GM12878 (cell line): ENCODE measurements around the gene AIFM3. TPM values are rescaled to one million over a fixed set of nuclear protein-coding genes. Genes with fewer than 3 reads are reported as not detected.
"Not testable (repeated sequence)": the region's sequence is repeated elsewhere in the genome, so short reads cannot be mapped to it uniquely, and the experiment has no call there.

Source experiments
- ATAC-seq: fragments of 200-7000 bp; cut with Tn5 transposase; 3 replicates; pipeline ENCODE4 v1.9.1; 2020; ENCODE audit warnings: mild to moderate bottlenecking, moderate library complexity
- BruUV-seq: library from RNA; stranded (reverse); fragments of 400-500 nt; replicated peaks from 2 replicates; lab custom pipeline; 2021; lab: Mats Ljungman, UMichigan
- CTCF ChIA-PET: fragments of 300-600 bp; sonication (Branson Sonifier 250); formaldehyde crosslinking; extraction: SDS; loops from one replicate; lab custom pipeline; 2021; ENCODE audit warnings: inconsistent platforms; lab: Yijun Ruan, JAX
- POLR2A ChIA-PET: fragments of 350-600 bp; formaldehyde crosslinking; extraction: SDS; loops from one replicate; lab custom pipeline; 2021; ENCODE audit warnings: inconsistent platforms; lab: Charles Lee
- RAD21 ChIA-PET: fragments of 300-600 bp; sonication (Branson Sonifier 250); formaldehyde crosslinking; loops from one replicate; lab custom pipeline; 2023; ENCODE audit warnings: antibody characterized with exemption; ENCODE audit not compliant: unreplicated experiment; lab: Charles Lee
- SMC1A ChIA-PET: fragments of 300-600 bp; sonication (Branson Sonifier 250); formaldehyde crosslinking; loops from one replicate; lab custom pipeline; 2023; ENCODE audit not compliant: unreplicated experiment, uncharacterized antibody; lab: Charles Lee
- DNase-seq: peaks from one replicate; pipeline ENCODE4 v3.0.0-alpha.2; 2011; ENCODE audit warnings: low read depth, low spot score
- FAIRE-seq: peaks from 3 replicates; lab custom pipeline; 2011; peaks lifted over from hg19 to GRCh38; lab: Jason Lieb, UNC
- H2AFZ ChIP-seq: 2 replicates; pipeline ENCODE4 v1.6.0; 2011; ENCODE audit warnings: low read depth, low read length, control low read depth; ENCODE audit not compliant: control insufficient read depth
- H3K27ac ChIP-seq: 2 replicates; pipeline ENCODE4 v1.5.1; 2011; ENCODE audit warnings: control low read depth; ENCODE audit not compliant: control insufficient read depth, insufficient read depth
- H3K27me3 ChIP-seq, 2 experiments: replicated peaks in 1 of 2; 2 replicates each; pipeline versions ENCODE4 v1.6.0 to v1.6.1; 2011; ENCODE audit warnings: low read length in 1 of 2; ENCODE audit not compliant: control insufficient read depth in 2 of 2, insufficient read depth in 2 of 2
- H3K36me3 ChIP-seq, 2 experiments: 2 replicates each; pipeline ENCODE4 v1.5.1; 2011; ENCODE audit warnings: low read length in 1 of 2; ENCODE audit not compliant: control insufficient read depth in 2 of 2, insufficient read depth in 2 of 2
- H3K4me1 ChIP-seq: 2 replicates; pipeline ENCODE4 v1.6.1; 2011; ENCODE audit warnings: mild to moderate bottlenecking, low read length, moderate library complexity, mixed read lengths; ENCODE audit not compliant: control insufficient read depth, insufficient read depth
- H3K4me2 ChIP-seq: 2 replicates; pipeline ENCODE4 v1.6.0; 2011; ENCODE audit warnings: control low read depth; ENCODE audit not compliant: control insufficient read depth, insufficient read depth
- H3K4me3 ChIP-seq: fragments of 200-600 bp; sonication (generic); 2 replicates; pipeline ENCODE4 v1.5.1; 2016
- H3K79me2 ChIP-seq: 2 replicates; pipeline ENCODE4 v1.6.0; 2011; ENCODE audit warnings: low read length; ENCODE audit not compliant: control insufficient read depth, insufficient read depth
- H3K9ac ChIP-seq: 2 replicates; pipeline ENCODE4 v1.8.0; 2011; ENCODE audit warnings: low read length, control low read depth, mixed read lengths; ENCODE audit not compliant: control insufficient read depth, insufficient read depth
- H3K9me3 ChIP-seq: replicated peaks from 3 replicates; pipeline ENCODE4 v1.5.1; 2011; ENCODE audit warnings: mild to moderate bottlenecking, low read length; ENCODE audit not compliant: control insufficient read depth, insufficient read depth
- H4K20me1 ChIP-seq: 2 replicates; pipeline ENCODE4 v1.6.0; 2011; ENCODE audit not compliant: control insufficient read depth, insufficient read depth
- CEBPB ChIP-seq, 2 experiments: fragments of 150-350 bp in 1 of 2; IDR thresholded peaks; 2 replicates each; pipeline ENCODE4 v1.6.1; 2012 to 2014; ENCODE audit warnings: low read depth in 2 of 2, low read length in 2 of 2, borderline replicate concordance in 1 of 2, inconsistent platforms in 1 of 2
- RUNX3 ChIP-seq: IDR thresholded peaks from 2 replicates; pipeline ENCODE4 v1.6.1; 2012; ENCODE audit warnings: low read length, inconsistent platforms
- WGBS: methylation state at CpG from one replicate; pipeline ENCODE4 v1.1.6; 2016; ENCODE audit warnings: low lambda C conversion rate; ENCODE audit not compliant: insufficient replicate concordance, insufficient coverage; ENCODE audit errors: missing lambda C conversion rate; 5-methylcytosine and 5-hydroxymethylcytosine counted together
- in situ Hi-C: fragments of 300-500 bp; cut with MboI; formaldehyde crosslinking; loops from 9 replicates; pipeline ENCODE4 v1.14.3; 2018; ENCODE audit warnings: mixed read lengths
- intact Hi-C: fragments of 100-400 bp; cut with micrococcal nuclease; formaldehyde crosslinking; loops from one replicate; pipeline ENCODE4 v1.14.2; 2022; ENCODE audit not compliant: unreplicated experiment
- polyA plus RNA-seq, 11 experiments: library from polyadenylated mRNA; depleted of rRNA in 4 of 11; unstranded in 6 of 11; stranded (reverse) in 5 of 11; fragments of >200 nt; fragmentation: Nextera tagmentation in 4 of 11; fragmentation: Illumina TruSeq in 1 of 11; extraction: Ambion mirVana in 4 of 11; extraction: Trizol in 1 of 11; gene quantifications; 1 replicate in 1 of 11; 2 replicates in 10 of 11; pipeline versions ENCODE4 v1.2.1 to v1.2.3, GENCODE V29; 2011 to 2016; ENCODE audit warnings: inconsistent platforms in 2 of 11, missing spikeins in 2 of 11, low read depth in 1 of 11
- total RNA-seq, 4 experiments: library from RNA; depleted of rRNA in 3 of 4; stranded (reverse); fragments of >200 nt in 3 of 4; fragmentation: Illumina TruSeq in 1 of 4; extraction: Trizol in 1 of 4; gene quantifications; 2 replicates each; pipeline versions ENCODE4 v1.2.1 to v1.2.3, GENCODE V29; 2013 to 2021

AIFM3 gene
- total and polyA plus RNA-seq, 10 of the 15 experiments (the other 5 are each of a cell fraction or from before 2014, with no cell fraction given): 0.06 to 0.34 (median 0.21) TPM; not detected in 6

DNA sequence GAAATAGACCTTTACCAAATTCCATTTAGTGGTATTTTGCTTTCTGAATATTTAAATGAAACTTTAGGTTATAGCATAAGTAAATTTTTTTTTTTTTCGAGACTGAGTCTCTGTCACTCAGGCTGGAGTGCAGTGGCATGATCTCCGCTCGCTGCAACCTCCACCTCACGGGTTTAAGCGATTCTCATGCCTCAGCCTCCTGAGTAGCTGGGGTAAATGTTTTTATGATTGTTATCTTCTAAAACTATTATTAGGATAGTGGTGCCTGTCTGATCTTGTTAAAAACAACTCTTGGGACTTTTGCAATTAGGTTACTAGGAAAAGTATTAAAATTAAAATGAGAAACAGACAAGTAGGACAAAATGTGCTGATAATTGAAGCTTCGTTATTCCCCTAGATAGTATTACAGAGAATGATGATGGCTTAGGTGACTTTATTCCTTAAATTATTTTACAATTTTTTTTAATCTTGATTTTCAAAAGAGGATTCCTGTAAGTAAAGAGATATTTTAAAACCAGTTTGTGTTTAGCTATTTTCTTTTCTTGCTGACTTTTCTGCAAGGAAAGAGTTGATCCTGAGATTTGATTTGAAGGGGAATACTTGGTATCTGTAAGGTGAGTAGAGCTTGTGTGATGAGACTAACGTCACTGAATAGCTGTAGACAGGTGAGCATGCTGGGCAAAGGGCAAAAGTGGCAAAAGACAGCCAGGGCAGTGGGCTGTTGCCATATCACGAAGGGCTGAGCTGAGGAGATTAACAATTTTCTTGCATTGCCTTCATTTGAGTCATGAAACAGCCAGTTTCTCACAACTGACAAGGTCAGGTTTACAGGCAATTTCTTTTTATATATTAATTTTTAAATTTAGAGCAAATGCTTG lies 29.0 kb upstream of the AIFM3 start:
- ATAC-seq: no peak
- TSS peak; percentile 29 for BruUV-seq
- H3K9me3 ChIP-seq: no peaks in the 10 kb centered on the region
- DNase-seq: no peak
- TF ChIP-seq RUNX3 (no peak), CEBPB (IDR thresholded peaks at IDR 0.05; ENCODE audit: borderline replicate concordance in 1 of 2, low read depth in 2 of 2, low read length in 2 of 2) (no peak)
- CTCF ChIA-PET: interaction anchor here (1.0 to 1.8 kb wide), 4 partner anchors 16 to 72 kb away, joined by 3 to 5 read pairs (median 4); no protein-coding TSS in a partner anchor
- FAIRE-seq: no peak
- WGBS: 78% methylated on average over 8 of the region's 8 CpGs
- H3K4me2 ChIP-seq: peak overlapping the region; percentile 34; the same call in 1 of the 2 replicates
- no peak overlapping the region for H3K27ac ChIP-seq
- intact Hi-C loops (no loop called here), in situ Hi-C loops (no loop called here)
- H3K36me3 ChIP-seq: peaks cover 15 to 32% of the 10 kb centered on the region in 2 experiments
- no peak overlapping the region for H3K4me3 ChIP-seq
- H3K4me1 ChIP-seq: no peaks in the 10 kb centered on the region
- POLR2A ChIA-PET: interaction anchor here (0.9 to 1.2 kb wide), 2 partner anchors 12 to 16 kb away, joined by 3 to 4 read pairs; no protein-coding TSS in a partner anchor
- SMC1A ChIA-PET: interaction anchor here (1.3 to 1.6 kb wide), 2 partner anchors 15 to 21 kb away, joined by 3 to 4 read pairs; partner anchors contain the start of gene CRKL
- peaks cover 15% of the 10 kb centered on the region for H4K20me1 ChIP-seq
- H2AFZ ChIP-seq: no peak overlapping the region
- no peak overlapping the region for H3K9ac ChIP-seq
- peaks cover 80% of the 10 kb centered on the region for H3K79me2 ChIP-seq
- RAD21 ChIA-PET: no interaction called here
- no peaks in the 10 kb centered on the region for H3K27me3 ChIP-seq

DNA sequence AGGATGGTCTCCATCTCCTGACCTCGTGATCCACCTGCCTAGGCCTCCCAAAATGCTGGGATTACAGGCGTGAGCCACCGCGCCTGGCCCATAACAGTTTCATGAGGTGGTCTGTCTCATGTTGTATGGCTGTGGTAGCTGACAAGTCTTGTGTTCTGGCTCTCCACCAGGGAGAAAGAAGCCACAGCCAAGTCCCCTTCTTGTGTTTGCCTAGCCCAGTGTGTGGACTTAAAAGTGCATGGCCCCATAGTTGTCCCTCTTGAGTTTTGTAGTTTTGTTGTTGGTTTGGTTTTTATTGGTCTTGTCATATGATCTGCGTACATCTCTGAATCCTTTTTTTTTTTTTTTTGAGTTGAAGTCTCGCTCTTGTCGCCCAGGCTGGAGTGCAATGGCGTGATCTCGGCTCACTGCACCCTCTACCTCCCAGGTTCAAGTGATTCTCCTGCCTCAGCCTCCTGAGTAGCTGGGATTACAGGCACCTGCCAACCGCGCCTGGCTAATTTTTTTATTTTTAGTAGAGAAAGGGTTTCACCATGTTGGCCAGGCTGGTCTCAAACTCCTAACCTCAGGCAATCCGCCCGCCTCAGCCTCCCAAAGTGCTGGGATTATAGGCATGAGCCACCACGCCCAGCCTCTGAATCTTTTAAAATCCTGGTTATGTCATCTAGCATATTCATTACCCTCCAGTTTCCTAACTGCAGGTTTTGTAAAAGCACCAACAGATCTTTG lies 27.4 kb upstream of the AIFM3 start:
- Histone ChIP-seq H3K79me2 (peaks cover 81% of the 10 kb centered on the region), H4K20me1 (peaks cover 15% of the 10 kb centered on the region), H3K36me3 (peaks cover 13 to 37% of the 10 kb centered on the region in 2 experiments)
- H3K4me3 ChIP-seq, ATAC-seq, H3K4me2 ChIP-seq, intact Hi-C loops, FAIRE-seq, H3K9me3 ChIP-seq, H2AFZ ChIP-seq, H3K4me1 ChIP-seq, CTCF ChIA-PET, H3K9ac ChIP-seq, H3K27me3 ChIP-seq, BruUV-seq, H3K27ac ChIP-seq, DNase-seq, in situ Hi-C loops: not testable (repeated sequence)
- RAD21 ChIA-PET: interaction anchor here (0.7 kb wide), 1 partner anchor 19 kb away, joined by 3 read pairs; no protein-coding TSS in a partner anchor
- POLR2A ChIA-PET: interaction anchor here (0.6 kb wide), 1 partner anchor 746 kb away, joined by 5 read pairs; no protein-coding TSS in a partner anchor
- 95% methylated on average over 10 of the region's 14 CpGs for WGBS
- SMC1A ChIA-PET: interaction anchor here (0.7 kb wide), 1 partner anchor 47 kb away, joined by 3 read pairs; no protein-coding TSS in a partner anchor
